ENCODE measurements around the gene IGF2R.

Gene IGF2R

GRCh38 chr6:159983641-159984080 is 14.8 kb downstream of the IGF2R start:
- TF ChIP-seq FOXK2 (IDR thresholded peaks at IDR 0.05) (no peak), LEF1 (IDR thresholded peaks at IDR 0.05; ENCODE audit: borderline replicate concordance) (no peak), ELF4 (IDR thresholded peaks at IDR 0.05) (no peak), ARNT (IDR thresholded peaks at IDR 0.05) (no peak), PKNOX1 (IDR thresholded peaks at IDR 0.05) (no peak), HDGF (IDR thresholded peaks at IDR 0.05; ENCODE audit: borderline replicate concordance) (no peak), NFRKB (IDR thresholded peaks at IDR 0.05) (no peak), FOXA1 (IDR thresholded peaks at IDR 0.05) (no peak), BHLHE40 (IDR thresholded peaks at IDR 0.05; ENCODE audit: borderline replicate concordance) (no peak), SP1 (IDR thresholded peaks at IDR 0.05) (no peak), TARDBP (IDR thresholded peaks at IDR 0.05) (no peak)
- no peak for DNase-seq (ENCODE audit: extremely low spot score)
- ChIA-PET POLR2A (no interaction called here), CTCF (no interaction called here)

DNA sequence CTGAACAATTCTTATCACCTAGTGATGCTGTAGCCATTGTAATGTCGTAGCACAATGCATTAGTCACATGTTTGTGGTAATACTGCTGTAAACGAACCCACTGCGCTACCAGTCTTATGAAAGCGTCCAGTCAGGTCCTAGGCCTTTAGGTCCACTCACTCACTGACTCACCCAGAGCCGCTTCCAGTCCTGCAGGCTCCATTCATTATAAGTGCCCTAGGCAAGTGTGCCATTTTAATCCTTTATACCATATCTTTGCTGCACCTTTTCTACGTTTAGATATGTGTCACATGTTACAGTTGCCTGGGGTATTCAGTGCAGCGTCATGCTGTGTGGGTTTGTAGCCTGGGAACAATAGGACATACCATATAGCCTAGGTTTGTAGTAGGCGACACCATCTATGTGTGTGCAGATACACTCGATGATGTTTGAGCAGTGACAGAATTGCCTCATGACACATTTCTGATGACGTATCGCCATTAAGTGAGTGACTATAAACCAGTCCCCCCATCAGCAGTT is 15.4 kb downstream of the IGF2R start:
- no peak for DNase-seq (ENCODE audit: extremely low spot score)
- ChIA-PET CTCF (no interaction called here), POLR2A (no interaction called here)
- no peak for TF ChIP-seq TARDBP (IDR thresholded peaks at IDR 0.05)
- no peak for TF ChIP-seq ARNT (IDR thresholded peaks at IDR 0.05)
- TF ChIP-seq ELF4 (IDR thresholded peaks at IDR 0.05): no peak
- TF ChIP-seq L3MBTL2 (conservative IDR thresholded peaks at IDR 0.05): no peak
- TF ChIP-seq LEF1 (IDR thresholded peaks at IDR 0.05; ENCODE audit: borderline replicate concordance): no peak
- no peak for TF ChIP-seq NFRKB (IDR thresholded peaks at IDR 0.05)
- no peak for TF ChIP-seq PKNOX1 (IDR thresholded peaks at IDR 0.05)

- CTCF ChIA-PET: no interaction called here
- TF ChIP-seq SP1 (IDR thresholded peaks at IDR 0.05) (no peak), CTBP1 (IDR thresholded peaks at IDR 0.05; ENCODE audit: borderline replicate concordance) (no peak), HDGF (IDR thresholded peaks at IDR 0.05; ENCODE audit: borderline replicate concordance) (no peak), ELF4 (IDR thresholded peaks at IDR 0.05) (no peak), FOXK2 (IDR thresholded peaks at IDR 0.05) (no peak), PKNOX1 (IDR thresholded peaks at IDR 0.05) (no peak), FOXM1 (IDR thresholded peaks at IDR 0.05; ENCODE audit: borderline replicate concordance) (no peak), FOXA1 (IDR thresholded peaks at IDR 0.05) (no peak), LEF1 (IDR thresholded peaks at IDR 0.05; ENCODE audit: borderline replicate concordance) (no peak), TARDBP (IDR thresholded peaks at IDR 0.05) (no peak), L3MBTL2 (conservative IDR thresholded peaks at IDR 0.05) (no peak)
- POLR2A ChIA-PET: no interaction called here
- DNase-seq (ENCODE audit: extremely low spot score): no peak
Measured at GRCh38 chr6:159985296-159985945, 16.5 kb downstream of the IGF2R start.

- no peak for TF ChIP-seq SP1 (IDR thresholded peaks at IDR 0.05)
- ChIA-PET CTCF (no interaction called here), POLR2A (no interaction called here)
- DNase-seq (ENCODE audit: extremely low spot score): no peak
Measured at GRCh38 chr6:159988983-159989454, 20.1 kb downstream of the IGF2R start.

GRCh38 chr6:159989492-159990480 is 20.9 kb downstream of the IGF2R start:
- POLR2A ChIA-PET: no interaction called here
- TF ChIP-seq ZNF384 (IDR thresholded peaks at IDR 0.05): no peak
- TF ChIP-seq L3MBTL2 (conservative IDR thresholded peaks at IDR 0.05): no peak
- TF ChIP-seq SUZ12 (IDR thresholded peaks at IDR 0.05): no peak
- no peak for TF ChIP-seq LEF1 (IDR thresholded peaks at IDR 0.05; ENCODE audit: borderline replicate concordance)
- TF ChIP-seq FOXM1 (IDR thresholded peaks at IDR 0.05; ENCODE audit: borderline replicate concordance): no peak
- no peak for TF ChIP-seq PKNOX1 (IDR thresholded peaks at IDR 0.05)
- TF ChIP-seq NFRKB (IDR thresholded peaks at IDR 0.05): no peak
- TF ChIP-seq FOXA1 (IDR thresholded peaks at IDR 0.05): no peak
- no peak for TF ChIP-seq CTBP1 (IDR thresholded peaks at IDR 0.05; ENCODE audit: borderline replicate concordance)
- no peak for TF ChIP-seq BHLHE40 (IDR thresholded peaks at IDR 0.05; ENCODE audit: borderline replicate concordance)
- no peak for TF ChIP-seq ARNT (IDR thresholded peaks at IDR 0.05)
- no peak for TF ChIP-seq HDGF (IDR thresholded peaks at IDR 0.05; ENCODE audit: borderline replicate concordance)
- no peak for TF ChIP-seq TARDBP (IDR thresholded peaks at IDR 0.05)
- TF ChIP-seq SP1 (IDR thresholded peaks at IDR 0.05): no peak
- no peak for TF ChIP-seq FOXK2 (IDR thresholded peaks at IDR 0.05)
- no peak for TF ChIP-seq ELF4 (IDR thresholded peaks at IDR 0.05)
- CTCF ChIA-PET: no interaction called here
- DNase-seq (ENCODE audit: extremely low spot score): no peak

Data from HEK293T (cell line).